Fibroblast of skin of left biceps (primary cell): ENCODE results near the gene MICAL2.

Experiments
- DNase-seq, 2 experiments: peaks; one replicate each; pipeline ENCODE4 v3.0.0-alpha.2; 2013; ENCODE audit warnings: low read depth in 2 of 2

MICAL2 gene

GRCh38 chr11:12076840-12077534 is 33.4 kb upstream of the MICAL2 start:
- no peak for DNase-seq

GRCh38 chr11:12077535-12078280 is 32.7 kb upstream of the MICAL2 start:
- DNase-seq, result no peak

- DNase-seq, result peak; percentile 93 to 94
Measured at GRCh38 chr11:12079726-12080556, 30.4 kb upstream of the MICAL2 start.

GRCh38 chr11:12083380-12083779 is 27.0 kb upstream of the MICAL2 start:
- DNase-seq, result no peak

- DNase-seq, result no peak
Measured at GRCh38 chr11:12084256-12084655, 26.1 kb upstream of the MICAL2 start.

GRCh38 chr11:12085371-12086251 is 24.8 kb upstream of the MICAL2 start:
- DNase-seq, result no peak

- peak; percentile 89 for DNase-seq
Measured at GRCh38 chr11:12086271-12087074, 23.9 kb upstream of the MICAL2 start.

- no peak for DNase-seq
Measured at GRCh38 chr11:12087075-12088004, 23.1 kb upstream of the MICAL2 start.

- peak in 1 of 2 experiments; percentile 51 for DNase-seq
Measured at GRCh38 chr11:12088047-12088481, 22.3 kb upstream of the MICAL2 start.

- DNase-seq, result no peak
Measured at GRCh38 chr11:12088531-12088930, 21.9 kb upstream of the MICAL2 start.

- no peak for DNase-seq
Measured at GRCh38 chr11:12089041-12089440, 21.3 kb upstream of the MICAL2 start.

- DNase-seq, result no peak
Measured at GRCh38 chr11:12089473-12089872, 20.9 kb upstream of the MICAL2 start.

GRCh38 chr11:12090061-12090591 is 20.3 kb upstream of the MICAL2 start:
- DNase-seq, result no peak

- DNase-seq, result no peak
Measured at GRCh38 chr11:12090761-12091258, 19.6 kb upstream of the MICAL2 start.

- no peak for DNase-seq
Measured at GRCh38 chr11:12091956-12092558, 18.3 kb upstream of the MICAL2 start.

GRCh38 chr11:12092714-12093113 is 17.7 kb upstream of the MICAL2 start:
- no peak for DNase-seq

GRCh38 chr11:12094872-12095800 is 15.3 kb upstream of the MICAL2 start:
- no peak for DNase-seq
